Measurements from ENCODE around the gene TOPAZ1.

TOPAZ1 gene

DNA sequence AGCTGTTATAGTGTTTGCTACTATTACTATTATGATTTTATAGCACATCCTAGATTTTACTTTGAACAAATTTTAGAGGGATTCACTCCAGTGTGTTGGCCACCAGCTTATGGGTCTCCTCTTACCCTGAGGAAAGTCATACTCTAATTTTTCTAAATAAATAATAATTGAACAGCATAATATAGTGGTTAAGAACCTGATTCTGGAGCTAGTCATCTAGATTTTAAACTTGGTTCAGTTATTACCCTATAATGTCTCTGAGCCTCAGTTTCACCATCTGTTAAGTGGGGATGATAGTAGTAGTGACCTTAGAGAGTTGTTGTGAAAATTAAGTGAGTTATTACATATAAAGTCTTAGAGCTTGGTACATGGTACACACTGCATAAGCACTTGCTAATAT, 30.7 kb upstream of the TOPAZ1 start:
- no peak overlapping the region for H3K4me3 ChIP-seq (ENCODE audit: low read depth, low read length)
- TF ChIP-seq, protein P1, sequence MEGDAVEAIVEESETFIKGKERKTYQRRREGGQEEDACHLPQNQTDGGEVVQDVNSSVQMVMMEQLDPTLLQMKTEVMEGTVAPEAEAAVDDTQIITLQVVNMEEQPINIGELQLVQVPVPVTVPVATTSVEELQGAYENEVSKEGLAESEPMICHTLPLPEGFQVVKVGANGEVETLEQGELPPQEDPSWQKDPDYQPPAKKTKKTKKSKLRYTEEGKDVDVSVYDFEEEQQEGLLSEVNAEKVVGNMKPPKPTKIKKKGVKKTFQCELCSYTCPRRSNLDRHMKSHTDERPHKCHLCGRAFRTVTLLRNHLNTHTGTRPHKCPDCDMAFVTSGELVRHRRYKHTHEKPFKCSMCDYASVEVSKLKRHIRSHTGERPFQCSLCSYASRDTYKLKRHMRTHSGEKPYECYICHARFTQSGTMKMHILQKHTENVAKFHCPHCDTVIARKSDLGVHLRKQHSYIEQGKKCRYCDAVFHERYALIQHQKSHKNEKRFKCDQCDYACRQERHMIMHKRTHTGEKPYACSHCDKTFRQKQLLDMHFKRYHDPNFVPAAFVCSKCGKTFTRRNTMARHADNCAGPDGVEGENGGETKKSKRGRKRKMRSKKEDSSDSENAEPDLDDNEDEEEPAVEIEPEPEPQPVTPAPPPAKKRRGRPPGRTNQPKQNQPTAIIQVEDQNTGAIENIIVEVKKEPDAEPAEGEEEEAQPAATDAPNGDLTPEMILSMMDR (IDR thresholded peaks at IDR 0.05; ENCODE audit: borderline replicate concordance, insufficient read depth, low read depth, low read length) = no peak

DNA sequence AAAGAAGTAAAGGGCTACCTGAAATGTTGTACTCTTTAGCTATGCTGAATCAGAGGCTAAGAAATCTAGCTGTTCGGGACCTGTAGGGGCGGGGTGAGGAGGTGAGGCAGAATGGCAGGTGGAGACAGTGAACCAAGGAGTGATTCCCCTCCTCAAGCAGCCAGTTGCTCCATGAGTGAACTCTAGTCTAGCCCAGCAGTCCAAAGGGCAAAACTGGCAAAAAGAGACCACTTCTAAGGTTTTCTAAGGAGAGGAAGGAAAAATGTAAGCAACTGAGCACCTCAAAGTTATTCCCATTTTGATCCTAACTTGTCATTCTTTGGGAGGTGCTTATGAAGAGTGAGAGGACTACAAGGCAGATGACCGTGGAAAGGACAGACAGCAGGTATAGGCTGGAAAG, 19.3 kb upstream of the TOPAZ1 start:
- TF ChIP-seq, protein P1 (IDR thresholded peaks at IDR 0.05; ENCODE audit: borderline replicate concordance, insufficient read depth, low read depth, low read length) = no peak
- no peak overlapping the region for H3K4me3 ChIP-seq (ENCODE audit: low read depth, low read length)

DNA sequence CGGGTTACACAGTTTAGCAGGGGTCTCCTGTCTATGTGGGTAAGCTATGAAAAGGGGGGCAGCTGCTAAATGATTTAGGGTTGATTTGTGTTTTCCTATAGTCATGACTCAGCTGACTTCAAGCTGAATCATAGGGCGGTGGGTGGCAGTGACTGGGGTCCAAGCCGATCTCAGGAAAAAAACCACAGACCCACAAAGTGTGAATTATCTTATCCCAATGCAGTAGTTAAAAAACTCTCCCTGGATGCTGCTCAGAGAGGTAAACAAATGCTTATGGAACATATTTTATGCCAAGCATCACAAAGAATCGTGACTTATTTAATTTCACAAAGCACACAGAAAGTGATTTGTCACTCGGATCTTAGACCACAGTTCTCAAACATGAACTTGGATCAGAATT, 18.4 kb upstream of the TOPAZ1 start:
- TF ChIP-seq, protein P1 (IDR thresholded peaks at IDR 0.05; ENCODE audit: borderline replicate concordance, insufficient read depth, low read depth, low read length) = no peak
- no peak overlapping the region for H3K4me3 ChIP-seq (ENCODE audit: low read depth, low read length)

DNA sequence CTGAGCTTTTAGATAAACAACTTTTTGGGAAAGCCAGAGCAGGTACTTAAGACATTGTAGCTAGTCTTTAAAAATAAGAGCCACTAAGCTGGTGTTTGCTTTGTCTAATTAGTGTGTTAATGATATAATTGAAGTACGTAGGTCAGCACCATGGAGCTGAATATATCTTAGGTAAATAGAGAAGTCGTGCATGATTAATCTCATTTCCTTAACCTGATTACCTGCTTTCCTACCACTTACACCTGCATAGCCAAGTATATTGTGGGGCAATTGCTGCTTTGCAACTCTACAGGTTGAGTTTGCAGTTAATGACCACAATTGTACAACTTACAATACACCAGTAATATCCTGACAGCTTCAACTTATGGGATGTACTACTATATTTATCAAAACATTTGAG, 17.6 kb upstream of the TOPAZ1 start:
- no peak overlapping the region for H3K4me3 ChIP-seq (ENCODE audit: low read depth, low read length)
- TF ChIP-seq, protein P1 (IDR thresholded peaks at IDR 0.05; ENCODE audit: borderline replicate concordance, insufficient read depth, low read depth, low read length) = no peak

DNA sequence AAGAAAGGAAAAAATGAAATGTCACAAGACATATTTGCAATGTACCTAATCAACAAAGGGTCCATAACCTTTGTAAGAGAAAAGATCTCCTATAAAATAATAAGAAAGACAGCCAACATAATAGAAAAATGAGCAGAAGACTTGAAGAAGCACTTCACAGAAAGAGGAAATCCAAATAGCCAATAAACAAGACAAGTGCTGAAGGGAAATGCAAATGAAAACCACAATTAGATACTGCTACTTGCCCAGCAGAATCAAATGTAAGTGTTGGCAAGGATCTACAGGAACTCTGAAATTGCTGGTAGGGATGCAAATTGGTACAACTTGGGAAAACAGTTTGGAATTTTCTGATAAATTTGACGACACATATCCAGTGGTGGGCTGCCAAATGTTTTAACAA, 15.1 kb upstream of the TOPAZ1 start:
- H3K4me3 ChIP-seq (ENCODE audit: low read depth, low read length) = no peak overlapping the region
- TF ChIP-seq, protein P1 (IDR thresholded peaks at IDR 0.05; ENCODE audit: borderline replicate concordance, insufficient read depth, low read depth, low read length) = no peak

DNA sequence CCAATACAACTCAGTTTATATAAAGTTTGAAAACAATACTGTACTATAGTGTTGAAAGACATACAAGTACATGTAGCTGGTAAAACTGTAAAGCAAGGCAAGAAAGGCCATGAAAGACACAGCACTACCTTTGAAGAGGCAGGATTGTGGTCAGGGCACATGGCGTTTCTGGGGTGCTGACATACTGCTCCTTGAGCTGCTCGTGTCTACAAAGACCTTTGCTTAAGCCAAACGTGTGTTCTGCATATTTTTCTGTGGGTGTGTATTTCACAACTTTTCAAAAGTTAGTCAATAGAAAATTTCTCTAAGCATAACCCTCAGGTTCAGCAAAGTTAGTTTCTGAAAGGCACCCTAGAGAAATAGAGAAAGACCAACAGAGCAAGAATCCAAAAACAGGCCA, 14.1 kb upstream of the TOPAZ1 start:
- TF ChIP-seq, protein P1 (IDR thresholded peaks at IDR 0.05; ENCODE audit: borderline replicate concordance, insufficient read depth, low read depth, low read length) = no peak
- H3K4me3 ChIP-seq (ENCODE audit: low read depth, low read length) = no peak overlapping the region

DNA sequence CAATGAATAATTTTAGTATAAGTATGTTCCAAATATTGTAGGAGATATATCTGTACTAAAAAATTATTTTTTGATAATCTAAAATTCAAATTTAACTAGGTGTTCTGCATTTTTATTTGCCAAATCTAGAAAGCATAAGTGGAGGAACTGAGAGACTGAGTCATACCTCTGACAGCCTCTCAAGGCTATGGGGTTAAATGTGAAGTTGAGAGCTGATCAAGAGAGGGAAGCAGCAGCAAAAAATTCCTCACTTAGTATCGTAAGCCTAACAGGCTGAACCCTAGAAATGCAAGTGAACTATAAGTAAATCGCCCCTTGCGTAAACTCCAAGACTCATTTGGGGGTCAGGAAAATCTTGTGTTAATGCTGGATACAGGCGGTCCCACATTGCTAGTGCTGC, 12.8 kb upstream of the TOPAZ1 start:
- no peak overlapping the region for H3K4me3 ChIP-seq (ENCODE audit: low read depth, low read length)
- TF ChIP-seq, protein P1 (IDR thresholded peaks at IDR 0.05; ENCODE audit: borderline replicate concordance, insufficient read depth, low read depth, low read length) = no peak
